Ishikawa (cell line): ENCODE data around the gene TMC2.

Experiments
- CEBPB ChIP-seq: IDR thresholded peaks from 2 replicates; pipeline ENCODE4 v1.6.1; 2012
- CREB1 ChIP-seq: IDR thresholded peaks from 2 replicates; pipeline ENCODE4 v1.6.1; 2012; ENCODE audit warnings: low read depth
- EGR1 ChIP-seq: IDR thresholded peaks from 2 replicates; pipeline ENCODE4 v1.6.1; 2012
- EP300 ChIP-seq: IDR thresholded peaks from 2 replicates; pipeline ENCODE4 v1.6.1; 2012; ENCODE audit warnings: borderline replicate concordance
- FOXM1 ChIP-seq: IDR thresholded peaks from 2 replicates; pipeline ENCODE4 v1.6.1; 2012; ENCODE audit warnings: low read depth, borderline replicate concordance
- MAX ChIP-seq: IDR thresholded peaks from 2 replicates; pipeline ENCODE4 v1.6.1; 2012
- NFIC ChIP-seq: IDR thresholded peaks from 2 replicates; pipeline ENCODE4 v1.6.1; 2012
- RAD21 ChIP-seq: IDR thresholded peaks from 2 replicates; pipeline ENCODE4 v1.6.1; 2012; ENCODE audit warnings: low read depth
- REST ChIP-seq: IDR thresholded peaks from 2 replicates; pipeline ENCODE4 v1.6.1; 2012; ENCODE audit warnings: low read depth, mild to moderate bottlenecking
- TAF1 ChIP-seq: IDR thresholded peaks from 2 replicates; pipeline ENCODE4 v1.6.1; 2012; ENCODE audit warnings: low read depth, mild to moderate bottlenecking
- TCF12 ChIP-seq: IDR thresholded peaks from 2 replicates; pipeline ENCODE4 v1.6.1; 2012; ENCODE audit warnings: low read depth
- TEAD4 ChIP-seq: IDR thresholded peaks from 2 replicates; pipeline ENCODE4 v1.6.1; 2012
- USF1 ChIP-seq: IDR thresholded peaks from 2 replicates; pipeline ENCODE4 v1.6.1; 2012
- YY1 ChIP-seq: IDR thresholded peaks from 2 replicates; pipeline ENCODE4 v1.6.1; 2012; ENCODE audit warnings: low read depth
- ZBTB7A ChIP-seq: IDR thresholded peaks from 2 replicates; pipeline ENCODE4 v1.6.1; 2012; ENCODE audit warnings: low read depth

Gene TMC2

GRCh38 chr20:2519115-2519809 is 17.1 kb upstream of the TMC2 start:
- TF ChIP-seq FOXM1: no peak
- no peak for TF ChIP-seq TCF12
- no peak for TF ChIP-seq USF1
- TF ChIP-seq NFIC: no peak
- TF ChIP-seq CEBPB: no peak
- no peak for TF ChIP-seq YY1
- no peak for TF ChIP-seq EGR1
- no peak for TF ChIP-seq TAF1

DNA sequence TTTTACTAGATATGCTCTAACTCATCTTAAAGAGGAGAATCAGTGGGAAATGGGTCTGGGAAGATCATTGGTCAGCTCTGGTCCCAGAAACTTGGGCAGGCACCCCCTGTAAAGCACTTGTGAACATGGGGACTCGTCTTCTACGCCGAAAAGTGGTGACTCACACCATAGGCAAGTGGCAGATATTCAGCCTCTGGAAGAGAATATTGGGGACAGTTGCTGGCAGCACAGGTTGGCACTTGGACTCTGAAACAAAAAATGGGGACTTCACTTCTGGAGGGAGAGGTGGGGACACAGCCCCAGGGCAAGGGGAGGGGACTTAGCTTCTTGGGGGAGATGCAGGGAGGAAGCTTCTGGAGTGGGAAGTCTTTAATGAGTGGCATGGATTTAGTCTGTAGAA is 15.8 kb upstream of the TMC2 start:
- no peak for TF ChIP-seq EGR1
- TF ChIP-seq MAX: no peak
- TF ChIP-seq FOXM1: no peak
- TF ChIP-seq TAF1: no peak
- TF ChIP-seq CEBPB: no peak
- no peak for TF ChIP-seq NFIC
- no peak for TF ChIP-seq CREB1
- TF ChIP-seq REST: no peak
- no peak for TF ChIP-seq RAD21
- TF ChIP-seq EP300: no peak
- no peak for TF ChIP-seq ZBTB7A
- no peak for TF ChIP-seq TEAD4
- TF ChIP-seq USF1: no peak
- TF ChIP-seq YY1: no peak
- no peak for TF ChIP-seq TCF12

DNA sequence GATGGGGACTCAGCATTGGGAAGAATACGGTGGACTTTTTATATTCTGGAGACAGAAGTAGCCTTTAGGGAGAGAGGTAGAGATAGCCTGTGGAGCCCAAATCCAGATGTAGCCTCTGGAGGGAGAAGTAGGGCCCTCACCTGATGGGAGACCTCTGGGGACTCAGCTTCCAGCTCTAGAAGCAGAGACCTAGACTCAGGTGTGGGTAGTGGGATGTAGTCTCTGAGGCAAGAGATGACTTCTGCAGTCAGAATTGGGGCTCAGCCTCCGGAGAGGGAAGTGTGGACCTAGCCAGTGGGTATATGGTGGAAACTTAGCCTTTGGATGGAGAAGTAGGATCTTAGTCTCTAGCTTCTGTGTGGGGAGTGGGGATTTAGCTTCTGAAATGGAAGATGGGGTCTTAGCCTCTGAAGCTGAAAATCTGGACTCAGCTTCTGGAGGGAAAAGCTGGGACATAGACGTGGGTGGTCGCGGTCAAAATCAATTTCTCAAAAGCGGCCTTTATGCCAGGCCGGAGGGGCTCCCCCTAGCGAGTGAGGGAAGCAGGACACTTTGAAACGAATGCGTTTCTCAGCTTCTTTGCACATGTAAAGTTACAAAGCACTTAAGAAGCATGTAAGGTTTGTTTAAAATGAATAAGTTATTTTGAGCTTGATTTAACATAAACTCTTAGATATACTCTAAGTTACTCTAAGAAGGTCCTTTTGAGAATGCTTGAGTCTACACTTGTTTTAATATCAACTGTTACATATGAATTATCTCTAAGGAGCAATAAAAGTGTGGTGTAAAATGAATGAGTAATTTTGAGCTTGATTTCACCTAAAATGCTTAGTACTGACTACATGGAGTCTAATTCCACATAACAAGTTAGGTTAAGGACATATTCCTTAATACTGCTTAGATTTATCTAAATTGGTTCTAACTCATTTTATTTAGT is 14.7 kb upstream of the TMC2 start:
- TF ChIP-seq FOXM1 (no peak), ZBTB7A (0 out of 2 replicates have a peak, but pooled peaks have one; percentile 30), TEAD4 (no peak), EP300 (no peak), TAF1 (no peak), CEBPB (no peak), RAD21 (peak; percentile 28), REST (no peak), EGR1 (no peak), YY1 (no peak)

DNA sequence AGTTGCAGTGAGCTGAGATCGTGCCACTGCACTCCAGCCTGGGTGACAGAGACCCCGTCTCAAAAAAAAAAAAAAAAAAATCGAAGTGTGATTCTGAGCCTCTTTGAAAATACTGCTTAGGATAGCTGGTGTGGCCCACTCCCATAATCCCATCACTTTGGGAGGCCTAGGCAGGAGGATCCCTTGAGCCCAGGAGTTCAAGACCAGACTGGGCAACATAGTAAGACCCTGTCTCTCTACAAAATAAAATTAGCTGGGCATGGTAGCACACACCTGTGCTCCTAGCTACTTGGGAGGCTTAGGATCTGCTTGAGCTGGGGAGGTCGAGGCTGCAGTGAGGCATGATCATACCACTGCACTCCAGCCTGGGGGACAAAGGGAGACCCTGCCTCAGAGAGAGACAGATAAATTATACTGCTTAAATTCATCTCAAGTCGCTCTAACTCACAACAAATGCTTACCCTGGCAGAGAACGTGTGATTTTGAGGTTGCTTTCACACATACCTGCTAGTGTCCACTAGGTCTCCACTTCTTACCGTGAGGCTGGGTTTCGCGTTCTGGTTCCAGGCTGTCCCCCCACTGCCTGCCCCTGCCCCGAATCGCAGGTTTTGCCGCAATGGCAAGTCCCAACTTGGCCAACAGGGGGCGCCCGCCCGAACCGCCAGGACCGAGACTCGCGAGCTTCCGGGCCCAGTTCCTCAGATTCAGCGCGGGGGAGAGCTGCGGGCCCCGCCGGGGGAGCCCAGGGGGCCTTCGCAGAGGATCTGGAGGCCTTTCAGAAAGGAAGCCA is 12.3 kb upstream of the TMC2 start:
- TF ChIP-seq RAD21: peak; percentile 52
- TF ChIP-seq USF1: no peak
- peak; percentile 31; the same call in 1 of the 2 replicates for TF ChIP-seq TAF1
